Measurements from ENCODE around the gene TKTL1. TPM values are rescaled to one million over a fixed set of nuclear protein-coding genes. Genes with fewer than 3 reads are reported as not detected.
"Not testable (repeated sequence)": the region's sequence is repeated elsewhere in the genome, so short reads cannot be mapped to it uniquely, and the experiment has no call there.

TKTL1 gene
- total RNA-seq, 2 donors from 2014 or later = not detected

- H3K4me3 ChIP-seq = no peak overlapping the region
- intact Hi-C loops (cut with DNase I) = loop anchor here (5.0 kb wide), 1 partner anchor 49 kb away; no protein-coding TSS in a partner anchor
- H3K27me3 ChIP-seq = no peaks in the 10 kb centered on the region
- H3K4me1 ChIP-seq = no peaks in the 10 kb centered on the region
- no peak for ATAC-seq
- H3K9me3 ChIP-seq = no peaks in the 10 kb centered on the region
- DNase-seq = no peak
- TF ChIP-seq POLR2A (IDR thresholded peaks at IDR 0.05) = no peak
- TF ChIP-seq, protein P1, sequence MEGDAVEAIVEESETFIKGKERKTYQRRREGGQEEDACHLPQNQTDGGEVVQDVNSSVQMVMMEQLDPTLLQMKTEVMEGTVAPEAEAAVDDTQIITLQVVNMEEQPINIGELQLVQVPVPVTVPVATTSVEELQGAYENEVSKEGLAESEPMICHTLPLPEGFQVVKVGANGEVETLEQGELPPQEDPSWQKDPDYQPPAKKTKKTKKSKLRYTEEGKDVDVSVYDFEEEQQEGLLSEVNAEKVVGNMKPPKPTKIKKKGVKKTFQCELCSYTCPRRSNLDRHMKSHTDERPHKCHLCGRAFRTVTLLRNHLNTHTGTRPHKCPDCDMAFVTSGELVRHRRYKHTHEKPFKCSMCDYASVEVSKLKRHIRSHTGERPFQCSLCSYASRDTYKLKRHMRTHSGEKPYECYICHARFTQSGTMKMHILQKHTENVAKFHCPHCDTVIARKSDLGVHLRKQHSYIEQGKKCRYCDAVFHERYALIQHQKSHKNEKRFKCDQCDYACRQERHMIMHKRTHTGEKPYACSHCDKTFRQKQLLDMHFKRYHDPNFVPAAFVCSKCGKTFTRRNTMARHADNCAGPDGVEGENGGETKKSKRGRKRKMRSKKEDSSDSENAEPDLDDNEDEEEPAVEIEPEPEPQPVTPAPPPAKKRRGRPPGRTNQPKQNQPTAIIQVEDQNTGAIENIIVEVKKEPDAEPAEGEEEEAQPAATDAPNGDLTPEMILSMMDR (IDR thresholded peaks at IDR 0.05) = no peak
- 50% methylated on average over 2 of the region's 9 CpGs; no CpG with 5 or more reads in 1 of the 2 donors for WGBS, 2 donors
- H3K27ac ChIP-seq = no peak overlapping the region
- H3K36me3 ChIP-seq (replicated peaks in 1 of 2; ENCODE audit: insufficient read depth in 1 of 2, low read depth in 2 of 2) = no peaks in the 10 kb centered on the region
Observed at GRCh38 chrX:154333116-154333515, 37.5 kb downstream of the TKTL1 start.

DNA sequence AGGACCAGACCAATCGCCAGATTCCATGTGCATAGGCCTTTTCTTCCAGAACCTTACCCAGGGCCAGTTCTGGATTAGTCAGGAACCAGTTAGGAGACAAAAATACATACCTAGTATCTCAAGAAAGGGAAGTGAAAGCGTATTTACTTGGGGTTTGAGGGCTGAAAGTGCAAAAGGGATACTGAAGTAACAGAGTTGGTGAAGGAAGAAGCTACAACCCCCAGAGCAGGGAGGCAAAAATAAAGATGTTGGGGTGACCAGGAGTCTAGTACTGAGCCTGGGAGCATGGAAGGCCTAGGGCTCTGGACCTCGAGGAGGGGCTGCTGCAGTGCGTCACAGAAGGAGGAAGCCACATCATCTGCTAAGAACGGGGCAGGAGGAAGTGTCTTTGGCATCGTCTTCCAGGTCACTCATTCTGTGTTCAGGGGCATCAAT, 38.3 kb downstream of the TKTL1 start:
- H3K9me3 ChIP-seq = no peaks in the 10 kb centered on the region
- no peaks in the 10 kb centered on the region for H3K4me1 ChIP-seq
- no peaks in the 10 kb centered on the region for H3K27me3 ChIP-seq
- ATAC-seq = no peak
- no peak for TF ChIP-seq POLR2A (IDR thresholded peaks at IDR 0.05)
- TF ChIP-seq, protein P1 (IDR thresholded peaks at IDR 0.05) = no peak
- intact Hi-C loops (cut with DNase I) = loop anchor here (5.0 kb wide), 1 partner anchor 48 kb away; no protein-coding TSS in a partner anchor
- DNase-seq = no peak
- no peak overlapping the region for H3K4me3 ChIP-seq
- no peak overlapping the region for H3K27ac ChIP-seq
- no peaks in the 10 kb centered on the region for H3K36me3 ChIP-seq (replicated peaks in 1 of 2; ENCODE audit: insufficient read depth in 1 of 2, low read depth in 2 of 2)
- 66 to 85% methylated on average over 5 of the region's 6 CpGs for WGBS, 2 donors

GRCh38 chrX:154334496-154334895, 38.9 kb downstream of the TKTL1 start:
- no peak overlapping the region for H3K27ac ChIP-seq
- H3K4me3 ChIP-seq = no peak overlapping the region
- no peak for TF ChIP-seq POLR2A (IDR thresholded peaks at IDR 0.05)
- intact Hi-C loops (cut with DNase I) = loop anchor here (5.0 kb wide), 1 partner anchor 48 kb away; no protein-coding TSS in a partner anchor
- no peaks in the 10 kb centered on the region for H3K27me3 ChIP-seq
- no peaks in the 10 kb centered on the region for H3K9me3 ChIP-seq
- ATAC-seq (no peak), DNase-seq (no peak)
- H3K36me3 ChIP-seq (replicated peaks in 1 of 2; ENCODE audit: insufficient read depth in 1 of 2, low read depth in 2 of 2) = no peaks in the 10 kb centered on the region
- no peaks in the 10 kb centered on the region for H3K4me1 ChIP-seq
- WGBS, 2 donors = 65 to 83% methylated on average over 4 to 7 of the region's 10 CpGs

DNA sequence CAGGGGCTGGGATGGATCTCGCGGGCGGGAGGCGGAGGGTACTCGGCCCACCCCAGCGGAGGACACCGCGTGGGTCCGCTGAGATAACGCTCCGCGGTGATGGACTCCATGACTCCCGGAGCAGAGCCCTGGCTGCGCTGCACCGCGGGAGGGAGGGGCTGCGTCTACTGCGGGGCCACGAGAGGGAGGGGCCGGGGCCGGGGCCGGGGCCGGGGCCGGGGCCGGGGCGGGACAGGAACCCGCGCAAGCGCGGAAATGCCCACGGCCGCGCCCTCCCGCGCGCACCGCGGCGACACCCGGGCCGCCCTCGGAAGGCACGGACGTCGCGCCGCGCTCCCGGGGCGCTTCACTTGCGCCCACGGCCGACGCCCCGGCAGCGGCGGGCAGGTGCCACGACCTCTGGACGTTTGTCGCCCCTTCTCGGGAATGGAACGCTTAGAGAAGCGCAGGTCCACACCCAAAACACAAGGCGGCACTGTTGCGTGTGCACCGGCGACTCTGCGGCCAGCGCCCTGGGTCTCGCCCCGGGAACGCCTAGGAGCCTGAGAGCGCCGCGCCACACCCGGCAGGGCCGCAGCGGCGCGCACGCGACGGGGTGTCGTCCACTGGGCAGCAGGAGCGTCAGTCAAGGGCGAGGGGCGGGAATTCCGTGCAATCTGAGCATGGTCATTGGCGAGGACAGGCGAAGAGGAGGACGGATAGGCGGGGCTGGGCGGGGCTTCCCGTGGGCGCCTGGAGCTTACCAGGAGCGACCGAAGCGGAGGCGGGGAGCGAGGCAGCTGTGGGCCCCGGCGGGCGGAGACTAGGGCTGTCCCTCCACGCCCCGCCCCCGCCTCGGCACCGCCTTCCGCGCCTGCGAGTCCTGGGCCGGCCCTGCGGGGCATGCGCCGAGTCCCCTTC, 46.1 kb downstream of the TKTL1 start:
- intact Hi-C loops (cut with DNase I) = not testable (repeated sequence)

GRCh38 chrX:154343063-154343462, 47.5 kb downstream of the TKTL1 start:
- H3K4me1 ChIP-seq; H3K4me3 ChIP-seq; H3K27ac ChIP-seq; DNase-seq; H3K36me3 ChIP-seq (replicated peaks in 1 of 2; ENCODE audit: insufficient read depth in 1 of 2, low read depth in 2 of 2); ATAC-seq; H3K27me3 ChIP-seq; intact Hi-C loops (cut with DNase I); H3K9me3 ChIP-seq: not testable (repeated sequence)
- WGBS, 2 donors = no CpG with 5 or more reads among the region's 16 CpGs

More for the DNA sequence above, 46.1 kb downstream of the TKTL1 start:
- no CpG with 5 or more reads among the region's 115 CpGs for WGBS, 2 donors
- H3K9me3 ChIP-seq; H3K4me1 ChIP-seq; H3K27ac ChIP-seq; H3K36me3 ChIP-seq (replicated peaks in 1 of 2; ENCODE audit: insufficient read depth in 1 of 2, low read depth in 2 of 2); H3K4me3 ChIP-seq; H3K27me3 ChIP-seq; DNase-seq: not testable (repeated sequence)
- peak; percentile 93 for ATAC-seq

GRCh38 chrX:154343620-154344019, 48.0 kb downstream of the TKTL1 start:
- H3K36me3 ChIP-seq (replicated peaks in 1 of 2; ENCODE audit: insufficient read depth in 1 of 2, low read depth in 2 of 2); H3K4me1 ChIP-seq; DNase-seq; intact Hi-C loops (cut with DNase I); H3K27ac ChIP-seq; H3K27me3 ChIP-seq; H3K9me3 ChIP-seq; H3K4me3 ChIP-seq: not testable (repeated sequence)
- ATAC-seq = peak; percentile 14
- WGBS, 2 donors = no CpG with 5 or more reads among the region's 20 CpGs

Measured in body of pancreas (tissue), 4 donors.